ENCODE results near the gene GPR137C.
"Not testable (repeated sequence)": the region's sequence is repeated elsewhere in the genome, so short reads cannot be mapped to it uniquely, and the experiment has no call there.

Gene GPR137C

GRCh38 chr14:52568454-52568853, 15.8 kb downstream of the GPR137C start:
- not testable (repeated sequence) for DNase-seq

- DNase-seq, result no peak
Measured at GRCh38 chr14:52575858-52576257, 23.2 kb downstream of the GPR137C start.

DNA sequence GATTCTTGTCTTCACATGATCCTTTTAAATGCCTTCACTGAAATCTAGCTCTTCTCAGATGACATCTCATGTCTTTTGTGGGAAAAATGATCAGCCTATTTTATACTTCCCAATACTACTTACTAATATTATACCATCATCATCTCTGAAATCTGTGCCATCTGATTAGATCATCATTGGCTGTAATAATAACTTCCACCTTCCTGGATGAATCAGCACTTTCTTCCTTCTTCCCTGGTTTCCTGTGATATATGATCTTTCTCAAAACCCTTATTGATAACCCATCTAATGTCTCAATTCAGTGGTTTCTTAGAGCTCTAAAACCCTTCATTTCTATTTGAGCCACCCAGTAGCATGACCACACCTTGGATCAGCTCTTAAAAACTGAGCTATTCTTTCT, 30.9 kb downstream of the GPR137C start:
- no peak for DNase-seq

DNA sequence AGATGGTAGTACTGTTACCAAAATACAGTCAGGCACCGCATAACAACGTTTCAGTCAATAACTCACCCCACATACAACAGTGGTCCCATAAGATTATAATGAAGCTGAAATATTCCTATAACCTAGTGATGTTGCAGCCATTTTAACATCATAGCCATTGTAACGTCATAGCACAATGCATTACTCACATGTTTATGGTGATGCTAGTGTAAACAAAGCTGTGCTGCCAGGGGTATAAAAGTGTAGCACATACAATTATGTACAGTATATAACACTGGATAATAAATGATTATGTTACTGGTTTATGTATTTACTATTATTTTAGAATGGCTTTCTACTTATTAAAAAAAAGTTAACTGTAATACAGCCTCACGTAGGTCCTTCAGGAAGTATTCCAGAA, 37.0 kb downstream of the GPR137C start:
- DNase-seq, result no peak

- DNase-seq, result no peak
Measured at GRCh38 chr14:52590318-52590717, 37.7 kb downstream of the GPR137C start.

DNA sequence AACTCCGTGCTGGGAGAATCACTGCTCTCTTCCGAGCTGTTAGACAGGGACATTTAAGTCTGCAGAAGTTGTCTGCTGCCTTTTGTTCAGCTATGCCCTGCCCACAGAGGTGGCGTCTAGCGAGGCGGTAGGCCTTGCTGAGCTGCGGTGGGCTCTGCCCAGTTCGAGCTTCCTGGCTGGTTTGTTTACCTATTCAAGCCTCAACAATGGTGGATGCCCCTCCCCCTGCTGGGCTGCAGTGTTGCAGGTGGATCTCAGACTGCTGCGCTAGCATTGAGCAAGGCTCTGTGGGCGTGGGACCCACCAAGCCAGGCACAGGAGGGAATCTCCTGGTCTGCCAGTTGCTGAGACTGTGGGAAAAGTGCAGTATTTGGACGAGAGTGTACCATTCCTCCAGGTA, 43.7 kb downstream of the GPR137C start:
- no peak for DNase-seq

- no peak for DNase-seq
Measured at GRCh38 chr14:52596861-52597260, 44.2 kb downstream of the GPR137C start.

- no peak for DNase-seq
Measured at GRCh38 chr14:52598568-52598967, 45.9 kb downstream of the GPR137C start.

DNA sequence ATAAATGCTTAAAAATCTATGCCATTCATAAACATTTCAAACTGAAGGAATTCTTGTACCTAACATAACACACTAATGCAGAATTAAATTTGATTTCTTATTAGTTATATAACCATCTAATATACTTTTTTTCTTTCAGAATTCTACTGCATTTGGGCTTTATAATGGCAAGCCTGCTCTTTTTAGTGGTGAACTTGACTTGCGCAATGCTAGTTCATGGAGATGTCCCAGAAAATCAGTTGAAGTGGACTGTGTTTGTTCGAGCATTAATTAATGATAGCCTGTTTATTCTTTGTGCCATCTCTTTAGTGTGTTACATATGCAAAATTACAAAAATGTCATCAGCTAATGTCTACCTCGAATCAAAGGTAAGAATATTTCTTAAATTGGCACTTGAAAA, 47.3 kb downstream of the GPR137C start:
- DNase-seq, result no peak

- DNase-seq, result no peak
Measured at GRCh38 chr14:52602131-52602530, 49.5 kb downstream of the GPR137C start.

- no peak for DNase-seq
Measured at GRCh38 chr14:52607061-52607460, 54.4 kb downstream of the GPR137C start.

- DNase-seq, result no peak
Measured at GRCh38 chr14:52609445-52610044, 56.9 kb downstream of the GPR137C start.

- no peak for DNase-seq
Measured at GRCh38 chr14:52610187-52610586, 57.6 kb downstream of the GPR137C start.

DNA sequence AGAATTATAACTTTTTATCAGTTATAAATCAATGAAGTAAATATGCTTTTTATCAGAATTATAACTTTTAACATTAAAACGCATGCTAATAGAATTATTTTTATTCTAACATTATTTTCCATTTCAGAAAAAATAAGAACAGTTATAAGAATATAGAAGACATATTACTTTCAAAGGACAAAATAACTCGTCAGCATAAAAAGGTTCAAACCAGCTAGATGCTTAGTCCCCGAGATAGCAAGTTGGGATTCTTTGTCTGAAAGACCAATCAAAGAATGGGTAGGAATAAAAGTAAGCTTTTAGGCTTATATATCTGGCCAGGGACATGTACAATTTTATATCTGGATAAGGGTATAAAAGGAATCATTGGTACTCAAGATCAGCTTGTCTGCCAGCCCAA, 66.0 kb downstream of the GPR137C start:
- no peak for DNase-seq

GRCh38 chr14:52619687-52620086, 67.1 kb downstream of the GPR137C start:
- DNase-seq, result no peak

- no peak for DNase-seq
Measured at GRCh38 chr14:52640137-52640536, 87.5 kb downstream of the GPR137C start.

- DNase-seq, result no peak
Measured at GRCh38 chr14:52641745-52642144, 89.1 kb downstream of the GPR137C start.

DNA sequence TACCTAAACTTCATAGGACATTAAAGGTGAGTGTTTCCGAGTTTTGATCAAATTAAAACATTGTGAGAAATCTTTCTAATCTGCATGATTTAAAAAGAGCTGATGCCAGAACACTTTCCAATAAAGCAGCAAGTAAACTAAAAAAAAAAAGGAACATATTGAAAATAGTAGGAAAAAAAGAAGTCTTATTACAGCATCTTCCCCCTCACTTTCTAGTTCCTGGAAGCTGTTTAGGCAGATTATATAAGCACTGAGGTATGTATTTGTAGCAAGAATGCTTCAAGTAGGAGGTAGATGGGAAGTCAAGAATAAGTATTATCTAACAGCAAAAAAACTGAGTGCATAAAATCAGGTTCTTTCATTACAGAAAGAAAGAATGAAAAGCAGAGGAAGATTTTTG, 96.9 kb downstream of the GPR137C start:
- DNase-seq, result no peak

- no peak for DNase-seq
Measured at GRCh38 chr14:52650774-52651173, 98.1 kb downstream of the GPR137C start.

DNA sequence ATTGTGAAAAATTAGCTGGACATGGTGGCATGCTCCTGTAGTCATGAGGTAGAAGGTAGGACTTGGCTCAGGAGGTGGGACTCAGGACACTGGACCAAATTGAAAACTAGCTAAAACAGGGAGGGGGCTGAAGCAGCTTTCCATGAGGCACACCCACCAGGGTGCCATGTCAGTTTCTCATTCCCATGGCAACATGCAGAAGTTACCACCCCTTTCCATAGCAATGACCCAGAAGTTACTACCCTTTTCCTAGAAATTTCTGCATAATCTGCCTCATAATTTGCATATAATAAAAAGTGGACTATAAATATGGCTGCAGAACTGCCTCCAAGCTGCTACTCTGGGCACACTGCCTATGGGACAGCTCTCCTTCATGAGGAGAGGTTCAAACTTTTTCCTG, 104.3 kb downstream of the GPR137C start:
- no peak for DNase-seq

GRCh38 chr14:52660325-52660724, 107.7 kb downstream of the GPR137C start:
- no peak for DNase-seq

GRCh38 chr14:52660832-52661231, 108.2 kb downstream of the GPR137C start:
- no peak for DNase-seq

GRCh38 chr14:52661314-52661713, 108.7 kb downstream of the GPR137C start:
- no peak for DNase-seq

GRCh38 chr14:52663850-52664249, 111.2 kb downstream of the GPR137C start:
- DNase-seq, result no peak

GRCh38 chr14:52678591-52678990, 126.0 kb downstream of the GPR137C start:
- no peak for DNase-seq

Data from stimulated activated naive CD4-positive, alpha-beta T cell treated with Interleukin-2 at 50 U/mL for 16 hours (primary cell).